ENCODE data around the gene CABP4.

Gene CABP4

DNA sequence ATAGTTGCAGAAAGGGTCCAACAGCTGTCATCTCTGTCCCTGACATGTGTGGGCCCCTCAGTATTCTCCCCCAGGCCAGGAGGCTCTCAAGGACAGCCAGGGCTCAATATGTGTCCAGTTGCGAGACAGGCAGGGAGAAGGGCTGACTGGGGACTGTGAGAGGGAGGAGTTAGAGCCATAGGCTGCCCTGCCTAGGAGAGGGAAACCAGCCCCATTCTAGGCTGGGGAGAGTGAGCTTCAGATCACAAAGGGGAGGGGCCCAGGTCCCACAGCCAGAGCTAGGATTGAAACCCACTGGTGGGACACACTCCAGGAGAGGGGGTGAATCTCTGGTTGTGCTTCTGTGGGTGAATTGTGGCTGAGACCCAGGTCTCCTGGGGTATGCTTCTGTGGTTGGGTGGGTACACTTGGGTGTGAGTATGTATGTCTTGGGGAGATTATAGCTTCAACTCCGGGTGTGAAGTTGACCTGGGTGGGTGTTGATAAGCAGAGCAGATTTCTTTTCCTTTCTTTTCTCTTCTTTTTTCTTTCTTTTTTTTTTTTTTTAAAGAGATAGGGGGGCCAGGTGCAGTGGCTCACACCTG is 41.8 kb upstream of the CABP4 start:
- DNase-seq (ENCODE audit: low spot score), result no peak
- no peaks in the 10 kb centered on the region for H3K36me3 ChIP-seq (ENCODE audit: low read depth)
- no peak for ATAC-seq (ENCODE audit: low read depth)
- H3K4me3 ChIP-seq (ENCODE audit: severe bottlenecking), result no peak overlapping the region
- TF ChIP-seq, protein P1, sequence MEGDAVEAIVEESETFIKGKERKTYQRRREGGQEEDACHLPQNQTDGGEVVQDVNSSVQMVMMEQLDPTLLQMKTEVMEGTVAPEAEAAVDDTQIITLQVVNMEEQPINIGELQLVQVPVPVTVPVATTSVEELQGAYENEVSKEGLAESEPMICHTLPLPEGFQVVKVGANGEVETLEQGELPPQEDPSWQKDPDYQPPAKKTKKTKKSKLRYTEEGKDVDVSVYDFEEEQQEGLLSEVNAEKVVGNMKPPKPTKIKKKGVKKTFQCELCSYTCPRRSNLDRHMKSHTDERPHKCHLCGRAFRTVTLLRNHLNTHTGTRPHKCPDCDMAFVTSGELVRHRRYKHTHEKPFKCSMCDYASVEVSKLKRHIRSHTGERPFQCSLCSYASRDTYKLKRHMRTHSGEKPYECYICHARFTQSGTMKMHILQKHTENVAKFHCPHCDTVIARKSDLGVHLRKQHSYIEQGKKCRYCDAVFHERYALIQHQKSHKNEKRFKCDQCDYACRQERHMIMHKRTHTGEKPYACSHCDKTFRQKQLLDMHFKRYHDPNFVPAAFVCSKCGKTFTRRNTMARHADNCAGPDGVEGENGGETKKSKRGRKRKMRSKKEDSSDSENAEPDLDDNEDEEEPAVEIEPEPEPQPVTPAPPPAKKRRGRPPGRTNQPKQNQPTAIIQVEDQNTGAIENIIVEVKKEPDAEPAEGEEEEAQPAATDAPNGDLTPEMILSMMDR (IDR thresholded peaks at IDR 0.05; ENCODE audit: poor library complexity, severe bottlenecking), result no peak
- H3K27ac ChIP-seq (ENCODE audit: poor library complexity, severe bottlenecking), result no peak overlapping the region
- no peaks in the 10 kb centered on the region for H3K4me1 ChIP-seq (ENCODE audit: insufficient read depth, poor library complexity, severe bottlenecking)
- no peaks in the 10 kb centered on the region for H3K9me3 ChIP-seq (ENCODE audit: severe bottlenecking)
- H3K27me3 ChIP-seq (ENCODE audit: insufficient read depth, poor library complexity, severe bottlenecking), result no peaks in the 10 kb centered on the region

DNA sequence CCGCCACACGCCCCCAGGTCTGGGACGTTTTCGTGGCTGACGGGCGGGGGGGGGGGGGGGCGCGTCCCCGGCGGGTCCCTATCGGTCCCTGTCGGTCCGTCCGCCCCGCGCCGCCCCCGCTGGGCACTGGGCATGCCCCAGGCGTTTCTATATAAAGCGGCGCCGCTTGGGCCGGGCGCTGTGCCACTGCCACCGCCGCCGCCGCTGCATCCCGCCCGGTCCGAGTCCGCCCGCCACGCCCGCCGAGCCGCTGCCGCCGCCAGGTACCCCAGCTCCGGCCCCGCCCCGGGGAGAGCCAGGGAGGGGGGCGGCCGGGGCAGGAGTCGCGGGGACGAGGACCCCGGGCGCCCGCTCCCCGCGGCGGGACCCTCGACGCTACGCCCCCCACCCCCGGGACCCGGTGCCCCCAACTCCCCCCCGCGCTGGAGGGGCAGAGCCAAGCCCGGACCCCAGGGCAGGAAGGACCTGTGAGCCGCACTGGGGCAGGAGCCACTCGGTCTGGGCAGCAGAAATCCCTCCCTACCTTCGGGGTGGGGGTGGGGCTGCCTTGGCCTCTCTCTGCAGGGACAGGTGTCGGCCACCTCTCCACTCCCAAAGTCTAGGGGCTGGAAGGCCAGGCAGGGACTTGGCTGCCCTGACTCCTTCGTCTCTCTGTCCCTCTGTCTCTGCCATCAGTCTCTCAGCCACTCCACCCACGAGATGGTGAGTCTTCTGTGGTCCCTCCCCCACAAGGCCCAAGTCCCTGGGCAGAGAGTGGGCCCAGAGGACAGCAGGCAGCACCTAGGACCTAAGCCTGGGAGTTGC is 39.5 kb upstream of the CABP4 start, which contains the start of gene CARNS1:
TSS of gene CARNS1 (plus strand) at position 178 of the 804 bp plus-strand sequence. CDS start at position 700, 522 bp downstream.
- Histone ChIP-seq H3K36me3 (ENCODE audit: low read depth) (no peaks in the 10 kb centered on the region), H3K27me3 (ENCODE audit: insufficient read depth, poor library complexity, severe bottlenecking) (no peaks in the 10 kb centered on the region), H3K27ac (ENCODE audit: poor library complexity, severe bottlenecking) (no peak within 1 kb of the TSS), H3K4me3 (ENCODE audit: severe bottlenecking) (peak within 1 kb of the TSS; percentile 14), H3K4me1 (ENCODE audit: insufficient read depth, poor library complexity, severe bottlenecking) (no peaks in the 10 kb centered on the region), H3K9me3 (ENCODE audit: severe bottlenecking) (no peaks in the 10 kb centered on the region)
- DNase-seq (ENCODE audit: low spot score), result no peak
- no peak for ATAC-seq (ENCODE audit: low read depth)
- TF ChIP-seq, protein P1 (IDR thresholded peaks at IDR 0.05; ENCODE audit: poor library complexity, severe bottlenecking), result no peak

DNA sequence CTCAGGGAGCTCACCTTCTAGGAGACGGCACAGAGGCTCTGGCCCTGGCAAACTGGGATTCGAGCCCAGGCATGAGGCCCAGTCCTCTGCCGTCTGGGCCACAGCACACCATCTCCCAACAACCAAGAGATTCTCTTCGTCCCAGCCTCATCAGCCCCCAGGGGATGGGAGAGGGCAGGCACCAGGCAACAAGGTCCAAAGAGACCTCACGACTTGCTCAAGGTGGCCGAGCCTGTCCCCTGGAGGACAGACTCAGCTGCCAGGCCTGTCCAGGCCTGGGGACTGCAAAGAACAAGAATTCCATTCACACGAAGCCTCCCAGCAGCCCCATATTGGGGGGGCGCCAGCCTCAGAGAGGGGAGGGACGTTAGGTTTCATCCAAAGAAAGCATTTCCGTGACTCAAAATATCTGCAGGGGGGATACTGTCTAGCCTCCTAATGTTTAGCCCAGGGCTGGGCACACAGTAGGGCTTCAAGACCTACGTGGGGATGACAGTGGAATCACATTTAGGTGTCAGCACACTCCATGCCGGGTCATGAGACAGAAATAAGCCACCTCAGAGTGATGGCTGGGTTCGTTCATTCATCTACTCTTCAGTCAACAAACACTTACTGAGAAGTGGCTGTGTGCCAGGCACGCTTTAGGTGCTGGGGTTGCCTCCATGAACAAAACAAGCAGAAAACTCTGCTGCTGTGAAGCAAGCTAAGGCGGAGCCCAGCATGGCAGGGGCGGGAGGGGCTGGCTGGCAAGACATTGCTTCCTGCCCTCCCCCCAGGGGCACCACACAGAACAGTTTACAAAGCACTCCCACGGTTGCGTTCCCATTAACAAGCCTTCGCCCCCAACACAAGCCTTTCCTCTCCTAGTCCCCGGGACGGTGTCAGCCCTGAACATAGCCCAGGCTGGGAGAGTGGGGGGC is 38.5 kb upstream of the CABP4 start:
- no peaks in the 10 kb centered on the region for H3K4me1 ChIP-seq (ENCODE audit: insufficient read depth, poor library complexity, severe bottlenecking)
- ATAC-seq (ENCODE audit: low read depth) (no peak), DNase-seq (ENCODE audit: low spot score) (no peak)
- no peaks in the 10 kb centered on the region for H3K36me3 ChIP-seq (ENCODE audit: low read depth)
- no peaks in the 10 kb centered on the region for H3K9me3 ChIP-seq (ENCODE audit: severe bottlenecking)
- H3K4me3 ChIP-seq (ENCODE audit: severe bottlenecking), result no peak overlapping the region
- TF ChIP-seq, protein P1 (IDR thresholded peaks at IDR 0.05; ENCODE audit: poor library complexity, severe bottlenecking), result no peak
- no peaks in the 10 kb centered on the region for H3K27me3 ChIP-seq (ENCODE audit: insufficient read depth, poor library complexity, severe bottlenecking)
- H3K27ac ChIP-seq (ENCODE audit: poor library complexity, severe bottlenecking), result no peak overlapping the region

DNA sequence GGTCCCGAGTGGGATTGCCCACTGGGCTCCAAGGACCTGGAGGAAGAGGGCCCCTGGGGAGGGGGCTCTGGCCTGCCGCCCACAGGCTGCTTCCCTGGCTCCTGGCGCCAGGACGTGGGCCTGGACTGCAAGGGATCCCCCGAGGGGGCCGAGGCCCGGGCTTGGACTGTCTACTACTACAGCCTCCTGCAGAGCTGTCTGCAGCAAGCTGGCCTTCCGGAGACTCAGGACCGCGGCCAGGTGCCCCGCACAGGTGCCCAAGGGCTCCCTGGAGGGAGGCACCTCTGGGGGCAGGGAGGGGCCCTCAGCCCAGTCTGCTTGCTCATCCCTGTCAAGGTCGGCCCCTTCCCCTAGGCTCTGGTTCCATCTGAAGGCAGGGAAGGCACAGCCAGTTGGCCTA is 37.7 kb upstream of the CABP4 start:
- Histone ChIP-seq H3K4me3 (ENCODE audit: severe bottlenecking) (no peak overlapping the region), H3K27ac (ENCODE audit: poor library complexity, severe bottlenecking) (no peak overlapping the region), H3K4me1 (ENCODE audit: insufficient read depth, poor library complexity, severe bottlenecking) (no peaks in the 10 kb centered on the region), H3K27me3 (ENCODE audit: insufficient read depth, poor library complexity, severe bottlenecking) (no peaks in the 10 kb centered on the region), H3K9me3 (ENCODE audit: severe bottlenecking) (no peaks in the 10 kb centered on the region), H3K36me3 (ENCODE audit: low read depth) (no peaks in the 10 kb centered on the region)
- DNase-seq (ENCODE audit: low spot score) (no peak), ATAC-seq (ENCODE audit: low read depth) (no peak)
- TF ChIP-seq, protein P1 (IDR thresholded peaks at IDR 0.05; ENCODE audit: poor library complexity, severe bottlenecking), result no peak

All from RWPE2 (cell line).